Muscle layer of colon (tissue), 2 donors: ENCODE data around the gene HK2.
"Not testable (repeated sequence)": the region's sequence is repeated elsewhere in the genome, so short reads cannot be mapped to it uniquely, and the experiment has no call there.

Experiments
- H3K27ac ChIP-seq: one replicate; pipeline ENCODE4 v1.7.0; 2013; ENCODE audit warnings: low read depth, mild to moderate bottlenecking, low read length, moderate library complexity
- H3K27me3 ChIP-seq, 2 donors: one replicate each; pipeline ENCODE4 v1.7.0; 2013; ENCODE audit warnings: low read length in 2 of 2, mild to moderate bottlenecking in 2 of 2; ENCODE audit not compliant: insufficient read depth in 2 of 2, control insufficient read depth in 1 of 2
- H3K36me3 ChIP-seq: one replicate; pipeline ENCODE4 v1.7.0; 2013; ENCODE audit warnings: mild to moderate bottlenecking, low read length; ENCODE audit not compliant: insufficient read depth
- H3K4me1 ChIP-seq: one replicate; pipeline ENCODE4 v1.7.0; 2013; ENCODE audit warnings: mild to moderate bottlenecking, low read length; ENCODE audit not compliant: insufficient read depth
- H3K4me3 ChIP-seq, 2 donors: one replicate each; pipeline ENCODE4 v1.7.0; 2013; ENCODE audit warnings: low read length in 2 of 2, low read depth in 1 of 2, mild to moderate bottlenecking in 1 of 2, moderate library complexity in 1 of 2
- H3K9ac ChIP-seq: one replicate; pipeline ENCODE4 v1.7.0; 2013; ENCODE audit warnings: low read length
- H3K9me3 ChIP-seq: one replicate; pipeline ENCODE4 v1.7.0; 2013; ENCODE audit warnings: mild to moderate bottlenecking, low read length
- donor health status: abdominal sarcoma.
- donor health status: Adenocarcinoma of cecum.

HK2 gene

GRCh38 chr2:74893332-74893731 is 59.4 kb downstream of the HK2 start:
- Histone ChIP-seq H3K9me3 (no peaks in the 10 kb centered on the region), H3K27ac (no peak overlapping the region)

DNA sequence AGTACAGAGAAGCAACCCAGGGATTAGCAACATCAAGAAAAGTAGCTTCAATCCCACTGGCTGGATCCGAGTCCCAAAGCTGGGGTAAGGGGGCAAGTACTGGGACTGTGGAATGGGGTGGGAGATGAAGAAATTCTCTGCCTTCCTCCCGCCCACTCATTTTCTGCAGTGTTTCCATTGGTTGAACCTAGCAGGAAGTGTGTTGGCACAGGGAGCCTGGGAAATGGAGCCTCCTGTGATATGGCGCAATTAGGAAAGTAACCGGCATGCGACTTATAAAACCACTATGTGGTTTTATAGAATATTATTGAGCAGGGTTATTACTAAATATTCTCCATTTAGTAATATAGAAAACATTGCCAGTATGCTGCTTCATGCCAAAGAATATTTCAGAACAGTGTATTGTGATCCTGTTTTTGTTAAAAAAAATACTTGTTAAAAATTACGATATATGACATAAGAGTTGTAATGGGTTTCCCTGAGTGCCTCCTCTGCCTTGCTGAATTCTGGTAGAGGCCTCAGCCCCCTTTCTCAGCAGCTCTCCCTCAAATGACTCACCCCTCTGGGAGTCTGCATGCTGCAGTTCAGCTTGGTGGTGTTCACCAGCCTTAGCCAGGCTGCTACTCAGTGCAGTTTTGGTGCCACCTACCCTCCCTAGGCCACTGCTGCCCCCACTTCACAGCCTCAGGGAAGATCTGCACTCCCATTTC is 60.5 kb downstream of the HK2 start:
- no peaks in the 10 kb centered on the region for H3K27me3 ChIP-seq
- H3K9me3 ChIP-seq = no peaks in the 10 kb centered on the region
- no peaks in the 10 kb centered on the region for H3K4me1 ChIP-seq
- H3K36me3 ChIP-seq = no peaks in the 10 kb centered on the region
- no peak overlapping the region for H3K4me3 ChIP-seq
- no peak overlapping the region for H3K27ac ChIP-seq
- H3K9ac ChIP-seq = no peak overlapping the region

More at GRCh38 chr2:74893332-74893731, 59.4 kb downstream of the HK2 start:
- Histone ChIP-seq H3K9ac (no peak overlapping the region), H3K4me1 (no peaks in the 10 kb centered on the region), H3K27me3 (no peaks in the 10 kb centered on the region), H3K36me3 (no peaks in the 10 kb centered on the region), H3K4me3 (no peak overlapping the region)

- Histone ChIP-seq H3K9ac (no peak overlapping the region), H3K27me3 (no peaks in the 10 kb centered on the region), H3K27ac (no peak overlapping the region), H3K4me3 (no peak overlapping the region), H3K4me1 (no peaks in the 10 kb centered on the region), H3K9me3 (no peaks in the 10 kb centered on the region), H3K36me3 (no peaks in the 10 kb centered on the region)
Observed at GRCh38 chr2:74895001-74895400, 61.1 kb downstream of the HK2 start.

DNA sequence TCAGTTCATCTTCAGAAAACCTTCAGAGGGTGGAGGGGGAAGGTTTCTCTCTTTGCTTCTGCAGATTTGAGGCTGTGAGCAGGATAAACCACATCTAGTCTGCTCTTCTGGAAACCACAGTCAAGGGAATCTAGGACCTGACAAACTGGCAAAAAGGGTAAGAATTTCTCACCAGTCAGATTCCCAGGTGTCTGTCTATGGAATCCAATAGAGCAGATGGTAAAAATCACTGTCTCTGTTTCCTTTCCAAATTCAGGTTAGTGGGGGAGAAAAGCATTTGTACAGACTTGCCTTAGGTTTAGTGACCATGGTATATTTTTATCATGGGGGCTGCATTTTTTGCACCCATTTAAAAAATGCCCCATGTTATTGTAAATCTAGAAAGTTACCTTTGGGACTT is 62.3 kb downstream of the HK2 start:
- no peak overlapping the region for H3K4me3 ChIP-seq
- H3K36me3 ChIP-seq = no peaks in the 10 kb centered on the region
- no peaks in the 10 kb centered on the region for H3K9me3 ChIP-seq
- H3K4me1 ChIP-seq = no peaks in the 10 kb centered on the region
- H3K27ac ChIP-seq = no peak overlapping the region
- H3K27me3 ChIP-seq = no peaks in the 10 kb centered on the region
- H3K9ac ChIP-seq = no peak overlapping the region

DNA sequence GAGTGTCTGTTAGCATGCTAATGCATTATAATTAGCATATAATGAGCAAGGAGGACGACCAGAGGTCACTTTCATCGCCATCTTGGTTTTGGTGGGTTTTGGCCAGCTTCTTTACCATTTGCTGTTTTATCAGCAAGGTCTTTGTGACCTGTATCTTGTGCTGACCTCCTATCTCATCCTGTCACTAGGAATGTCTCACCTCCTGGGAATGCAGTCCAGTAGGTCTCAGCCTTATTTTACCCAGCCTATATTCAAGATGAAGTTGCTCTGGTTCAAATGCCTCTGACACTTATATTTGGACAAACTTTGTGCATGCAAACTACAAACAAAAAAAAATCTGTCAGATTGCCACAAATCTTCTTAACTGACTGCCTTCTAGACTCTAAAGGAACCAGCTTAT is 66.3 kb downstream of the HK2 start:
- H3K27ac ChIP-seq, H3K36me3 ChIP-seq, H3K9ac ChIP-seq, H3K4me3 ChIP-seq, H3K4me1 ChIP-seq, H3K9me3 ChIP-seq, H3K27me3 ChIP-seq: not testable (repeated sequence)

DNA sequence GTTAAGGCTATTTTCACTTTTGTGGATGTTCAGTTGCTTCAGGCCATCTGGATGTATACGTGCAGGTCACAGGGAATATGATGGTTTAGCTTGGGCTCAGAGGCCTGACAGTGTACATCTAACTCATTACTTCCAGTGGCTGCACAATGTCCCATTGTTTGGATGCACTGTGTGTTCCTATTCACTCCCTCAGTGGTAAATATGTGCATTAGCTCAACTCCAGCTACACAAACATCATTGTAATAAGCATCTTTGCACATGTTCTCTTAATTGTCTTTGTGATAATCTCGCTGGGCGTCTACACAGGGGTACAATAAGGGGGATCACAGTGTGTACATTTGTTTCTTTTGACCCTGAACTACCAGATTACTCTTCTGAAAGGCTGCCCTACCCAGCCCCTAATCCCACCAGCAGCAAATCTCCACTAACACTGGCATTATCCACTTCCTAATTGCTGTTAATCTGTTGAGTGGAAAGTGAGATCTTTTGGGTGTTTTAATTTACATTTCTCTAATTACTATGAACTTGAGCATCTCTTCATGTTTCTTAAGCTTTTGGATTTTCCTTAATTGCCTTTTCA is 68.4 kb downstream of the HK2 start:
- no peaks in the 10 kb centered on the region for H3K4me1 ChIP-seq
- H3K9me3 ChIP-seq = no peaks in the 10 kb centered on the region
- H3K36me3 ChIP-seq = no peaks in the 10 kb centered on the region
- no peak overlapping the region for H3K27ac ChIP-seq
- no peak overlapping the region for H3K9ac ChIP-seq
- no peak overlapping the region for H3K4me3 ChIP-seq
- no peaks in the 10 kb centered on the region for H3K27me3 ChIP-seq

DNA sequence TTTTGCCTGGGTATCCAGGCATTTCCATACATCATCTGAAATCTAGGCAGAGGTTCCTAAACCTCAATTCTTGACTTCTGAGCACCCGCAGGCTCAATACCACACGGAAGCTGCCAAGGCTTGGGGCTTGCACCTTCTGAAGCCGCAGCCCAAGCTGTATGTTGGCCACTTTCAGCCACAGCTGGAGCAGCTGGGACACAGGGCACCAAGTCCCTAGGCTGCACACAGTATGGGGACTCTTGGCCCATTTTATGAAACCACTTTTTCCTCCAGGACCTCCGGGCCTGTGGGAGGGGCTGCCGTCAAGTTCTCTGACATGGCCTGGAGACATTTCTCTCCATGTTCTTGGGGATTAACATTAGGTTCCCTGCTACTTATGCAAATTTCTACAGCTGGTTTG is 72.5 kb downstream of the HK2 start:
- H3K27me3 ChIP-seq = peaks cover 4 to 8% of the 10 kb centered on the region in 2 donors
- no peak overlapping the region for H3K4me3 ChIP-seq
- H3K4me1 ChIP-seq = no peaks in the 10 kb centered on the region
- no peak overlapping the region for H3K27ac ChIP-seq
- H3K9me3 ChIP-seq = no peaks in the 10 kb centered on the region
- H3K9ac ChIP-seq = no peak overlapping the region
- no peaks in the 10 kb centered on the region for H3K36me3 ChIP-seq

GRCh38 chr2:74907560-74907959 is 73.6 kb downstream of the HK2 start:
- H3K27ac ChIP-seq, H3K27me3 ChIP-seq, H3K4me3 ChIP-seq, H3K4me1 ChIP-seq, H3K9ac ChIP-seq, H3K9me3 ChIP-seq, H3K36me3 ChIP-seq: not testable (repeated sequence)

DNA sequence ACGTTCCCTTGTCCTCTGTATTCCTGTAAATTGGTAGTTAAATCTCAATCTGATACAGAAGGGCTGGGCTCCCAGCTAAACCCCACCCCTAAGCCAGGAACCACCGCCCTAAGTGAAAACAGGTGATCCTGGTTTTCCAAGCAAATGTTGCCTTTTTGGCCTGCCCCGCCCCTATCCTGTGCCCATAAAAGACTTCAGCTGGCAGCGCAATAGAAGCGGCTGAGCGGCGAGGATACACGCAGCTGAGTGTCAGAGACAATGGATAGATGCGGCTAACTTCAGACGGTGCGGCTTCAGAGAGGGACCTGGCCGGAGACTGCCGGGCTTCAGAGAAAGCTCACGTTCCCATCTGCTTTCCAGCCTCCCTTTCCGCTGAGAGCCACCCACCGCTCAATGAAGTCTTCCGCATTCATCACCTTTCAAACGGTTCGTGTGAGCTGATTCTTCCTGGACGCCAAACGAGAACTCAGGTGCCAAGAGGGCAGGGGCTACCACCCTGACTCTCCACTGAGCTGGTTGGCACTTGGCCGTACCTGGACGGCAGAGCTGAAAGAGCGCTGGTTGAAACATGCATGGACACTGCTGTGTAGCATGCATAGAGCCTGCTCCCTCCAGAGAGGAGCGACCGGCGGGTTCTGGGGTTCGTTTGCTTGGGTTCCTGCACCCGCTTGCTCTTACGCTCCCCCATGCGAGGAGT is 75.0 kb downstream of the HK2 start:
- no peaks in the 10 kb centered on the region for H3K36me3 ChIP-seq
- H3K27ac ChIP-seq = no peak overlapping the region
- peaks cover 4 to 12% of the 10 kb centered on the region in 2 donors for H3K27me3 ChIP-seq
- no peaks in the 10 kb centered on the region for H3K9me3 ChIP-seq
- no peak overlapping the region for H3K9ac ChIP-seq
- no peaks in the 10 kb centered on the region for H3K4me1 ChIP-seq
- H3K4me3 ChIP-seq = no peak overlapping the region

- H3K27me3 ChIP-seq = peaks cover 4 to 12% of the 10 kb centered on the region in 2 donors
- no peaks in the 10 kb centered on the region for H3K36me3 ChIP-seq
- no peak overlapping the region for H3K27ac ChIP-seq
- no peaks in the 10 kb centered on the region for H3K9me3 ChIP-seq
- H3K9ac ChIP-seq = no peak overlapping the region
- no peak overlapping the region for H3K4me3 ChIP-seq
- no peaks in the 10 kb centered on the region for H3K4me1 ChIP-seq
Observed at GRCh38 chr2:74910245-74910644, 76.3 kb downstream of the HK2 start.

GRCh38 chr2:74911061-74911460 is 77.1 kb downstream of the HK2 start:
- no peak overlapping the region for H3K9ac ChIP-seq
- no peaks in the 10 kb centered on the region for H3K36me3 ChIP-seq
- H3K4me1 ChIP-seq = no peaks in the 10 kb centered on the region
- H3K27ac ChIP-seq = no peak overlapping the region
- H3K4me3 ChIP-seq = no peak overlapping the region
- peaks cover 4 to 12% of the 10 kb centered on the region in 2 donors for H3K27me3 ChIP-seq
- H3K9me3 ChIP-seq = no peaks in the 10 kb centered on the region
